H1 (cell line): ENCODE results near the gene TMC3. TPM values are rescaled to one million over a fixed set of nuclear protein-coding genes. Genes with fewer than 3 reads are reported as not detected.

Source experiments
- CTCF ChIA-PET: fragments of 300-600 bp; sonication (Branson Sonifier 250); formaldehyde crosslinking; loops from one replicate; lab custom pipeline; 2021; ENCODE audit not compliant: partially characterized antibody; lab: Charles Lee
- POLR2A ChIA-PET: fragments of 300-600 bp; sonication (Branson Sonifier 250); formaldehyde crosslinking; loops from one replicate; lab custom pipeline; 2021; ENCODE audit warnings: inconsistent platforms; ENCODE audit not compliant: partially characterized antibody; lab: Charles Lee
- DNase-seq, 2 experiments: peaks; one replicate each; pipeline versions ENCODE4 v3.0.0 to v3.0.0-alpha.2; 2010 to 2022; ENCODE audit warnings: low spot score in 2 of 2, low read depth in 1 of 2, mixed read lengths in 1 of 2
- FAIRE-seq: peaks from 2 replicates; lab custom pipeline; 2011; peaks lifted over from hg19 to GRCh38; lab: Jason Lieb, UNC
- H2AFZ ChIP-seq: 2 replicates; pipeline ENCODE4 v1.8.1; 2012; ENCODE audit warnings: low read length, inconsistent platforms
- H2AK5ac ChIP-seq: 2 replicates; pipeline ENCODE4 v1.6.1; 2013; ENCODE audit warnings: low read depth, low read length
- H2BK120ac ChIP-seq: replicated peaks from 2 replicates; pipeline ENCODE3; 2013; ENCODE audit warnings: low read depth, low read length, inconsistent platforms
- H2BK12ac ChIP-seq: 2 replicates; pipeline ENCODE4 v1.6.1; 2013; ENCODE audit warnings: low read depth, low read length
- H2BK15ac ChIP-seq: 2 replicates; pipeline ENCODE4 v1.6.1; 2013; ENCODE audit warnings: low read length
- H2BK20ac ChIP-seq: 2 replicates; pipeline ENCODE4 v1.6.1; 2013; ENCODE audit warnings: low read length
- H2BK5ac ChIP-seq: 2 replicates; pipeline ENCODE4 v1.6.1; 2013; ENCODE audit warnings: low read depth, low read length
- H3K14ac ChIP-seq: 2 replicates; pipeline ENCODE4 v1.6.1; 2013; ENCODE audit warnings: inconsistent platforms; ENCODE audit not compliant: insufficient read length
- H3K18ac ChIP-seq: 2 replicates; pipeline ENCODE4 v1.6.1; 2013; ENCODE audit warnings: low read length; ENCODE audit errors: extremely low read depth
- H3K23ac ChIP-seq: 2 replicates; pipeline ENCODE4 v1.6.1; 2013; ENCODE audit warnings: inconsistent platforms; ENCODE audit not compliant: insufficient read length
- H3K23me2 ChIP-seq: 2 replicates; pipeline ENCODE4 v1.6.1; 2013; ENCODE audit warnings: low read depth, low read length
- H3K27ac ChIP-seq: 2 replicates; pipeline ENCODE4 v1.6.1; 2011; ENCODE audit warnings: low read depth, low read length, inconsistent platforms
- H3K27me3 ChIP-seq, 4 experiments: replicated peaks in 1 of 4; 1 replicate in 1 of 4; 2 replicates in 3 of 4; pipeline versions ENCODE4 v1.6.1 to v1.8.1; 2011 to 2013; ENCODE audit warnings: low read length in 3 of 4, mild to moderate bottlenecking in 3 of 4, inconsistent platforms in 2 of 4, mixed read lengths in 2 of 4, moderate library complexity in 1 of 4; ENCODE audit not compliant: control insufficient read depth in 3 of 4, insufficient read depth in 3 of 4; ENCODE audit errors: extremely low read depth in 1 of 4
- H3K36me3 ChIP-seq, 4 experiments: 2 replicates each; pipeline versions ENCODE4 v1.6.1 to v1.8.1; 2011 to 2013; ENCODE audit warnings: mild to moderate bottlenecking in 4 of 4, low read length in 3 of 4, moderate library complexity in 2 of 4, control low read depth in 1 of 4, inconsistent platforms in 1 of 4; ENCODE audit not compliant: insufficient read depth in 4 of 4, control insufficient read depth in 2 of 4
- H3K4ac ChIP-seq: replicated peaks from 2 replicates; pipeline ENCODE3; 2013; ENCODE audit warnings: low read length, low read depth, mixed read lengths, inconsistent platforms; ENCODE audit not compliant: insufficient read length
- H3K4me1 ChIP-seq, 4 experiments: replicated peaks in 1 of 4; 1 replicate in 1 of 4; 2 replicates in 3 of 4; pipeline versions ENCODE4 v1.6.1 to v1.8.1; 2011 to 2013; ENCODE audit warnings: low read length in 3 of 4, inconsistent platforms in 2 of 4, mixed read lengths in 1 of 4; ENCODE audit not compliant: insufficient read depth in 4 of 4, control insufficient read depth in 3 of 4
- H3K4me2 ChIP-seq, 2 experiments: 2 replicates each; pipeline versions ENCODE4 v1.6.1 to v1.8.1; 2011 to 2013; ENCODE audit warnings: low read depth in 2 of 2, low read length in 2 of 2, control low read depth in 1 of 2, inconsistent platforms in 1 of 2, mild to moderate bottlenecking in 1 of 2; ENCODE audit not compliant: insufficient read depth in 1 of 2
- H3K4me3 ChIP-seq, 4 experiments: fragments of 200-600, 300-600 bp in 1 of 4; sonication (generic), shearing (Covaris generic), sonication (Bioruptor Twin) in 1 of 4; 2 replicates each; pipeline versions ENCODE4 v1.5.1 to v1.8.1; 2011 to 2016; ENCODE audit warnings: low read length in 4 of 4, low read depth in 3 of 4, control low read depth in 2 of 4, inconsistent platforms in 2 of 4, mild to moderate bottlenecking in 2 of 4, mixed read lengths in 1 of 4, moderate library complexity in 1 of 4; ENCODE audit not compliant: insufficient read depth in 2 of 4; ENCODE audit errors: extremely low read depth in 1 of 4
- H3K56ac ChIP-seq: replicated peaks from 2 replicates; pipeline ENCODE3; 2013; ENCODE audit warnings: low read depth, mild to moderate bottlenecking, mixed read lengths, low read length, inconsistent platforms; ENCODE audit not compliant: insufficient read length
- H3K79me1 ChIP-seq: 2 replicates; pipeline ENCODE4 v1.6.1; 2013; ENCODE audit warnings: low read depth, low read length, control low read depth
- H3K79me2 ChIP-seq, 2 experiments: 2 replicates each; pipeline versions ENCODE4 v1.6.1 to v1.8.1; 2012 to 2013; ENCODE audit warnings: low read length in 2 of 2, mild to moderate bottlenecking in 2 of 2, inconsistent platforms in 1 of 2; ENCODE audit not compliant: insufficient read depth in 2 of 2, control insufficient read depth in 1 of 2
- H3K9ac ChIP-seq, 4 experiments: replicated peaks in 1 of 4; 1 replicate in 1 of 4; 2 replicates in 3 of 4; pipeline versions ENCODE4 v1.6.1 to v1.8.1; 2011 to 2013; ENCODE audit warnings: low read depth in 3 of 4, low read length in 3 of 4, control low read depth in 2 of 4, mild to moderate bottlenecking in 2 of 4, moderate library complexity in 2 of 4, inconsistent platforms in 1 of 4; ENCODE audit errors: extremely low read depth in 1 of 4
- H3K9me3 ChIP-seq, 2 experiments: 2 replicates each; pipeline versions ENCODE4 v1.6.1 to v1.8.1; 2012 to 2013; ENCODE audit warnings: mild to moderate bottlenecking in 2 of 2, moderate library complexity in 2 of 2, control low read depth in 1 of 2, inconsistent platforms in 1 of 2, low read depth in 1 of 2, low read length in 1 of 2, mixed read lengths in 1 of 2; ENCODE audit not compliant: insufficient read depth in 2 of 2
- H4K20me1 ChIP-seq, 2 experiments: replicated peaks in 1 of 2; 2 replicates each; pipeline versions ENCODE3 to v1.8.1; 2011 to 2013; ENCODE audit warnings: inconsistent platforms in 2 of 2, low read length in 2 of 2, mild to moderate bottlenecking in 1 of 2; ENCODE audit not compliant: insufficient read depth in 2 of 2, control insufficient read depth in 1 of 2
- H4K5ac ChIP-seq: 2 replicates; pipeline ENCODE4 v1.6.1; 2013; ENCODE audit warnings: low read length, low read depth, mixed read lengths, inconsistent platforms; ENCODE audit not compliant: insufficient read length
- H4K8ac ChIP-seq: 2 replicates; pipeline ENCODE4 v1.8.0; 2013; ENCODE audit warnings: mild to moderate bottlenecking, moderate library complexity, low read length, inconsistent platforms; ENCODE audit not compliant: insufficient read depth; ENCODE audit errors: extremely low read depth
- H4K91ac ChIP-seq: replicated peaks from 2 replicates; pipeline ENCODE3; 2013; ENCODE audit warnings: low read length, mixed read lengths, inconsistent platforms; ENCODE audit not compliant: insufficient read length
- CHD1 ChIP-seq: IDR thresholded peaks from 2 replicates; pipeline ENCODE4 v1.6.1; 2012; ENCODE audit warnings: low read depth, low read length, improper control_type of control experiment
- CHD2 ChIP-seq: IDR thresholded peaks from 2 replicates; pipeline ENCODE4 v1.6.1; 2012; ENCODE audit warnings: low read length, improper control_type of control experiment
- NANOG ChIP-seq: IDR thresholded peaks from 2 replicates; pipeline ENCODE4 v1.6.1; 2011; ENCODE audit warnings: low read length, low read depth, mild to moderate bottlenecking, inconsistent platforms; ENCODE audit not compliant: insufficient read depth, poor library complexity, severe bottlenecking
- SRF ChIP-seq: IDR thresholded peaks from 2 replicates; pipeline ENCODE4 v1.6.1; 2011; ENCODE audit warnings: mild to moderate bottlenecking, low read depth, low read length, moderate library complexity
- WGBS, 2 experiments: shearing (Covaris generic) in 1 of 2; methylation state at CpG; one replicate each; pipeline versions ENCODE4 v1.1.6 to v1.1.7; 2013 to 2015; ENCODE audit warnings: low lambda C conversion rate in 2 of 2, mixed read lengths in 2 of 2, inconsistent platforms in 1 of 2, low coverage in 1 of 2, missing lambda C conversion rate in 1 of 2; ENCODE audit not compliant: insufficient replicate concordance in 2 of 2, insufficient coverage in 1 of 2, insufficient read length in 1 of 2; ENCODE audit errors: extremely low coverage in 1 of 2, missing lambda C conversion rate in 1 of 2; 5-methylcytosine and 5-hydroxymethylcytosine counted together
- polyA plus RNA-seq, 7 experiments: library from polyadenylated mRNA; depleted of rRNA in 3 of 7; stranded (reverse) in 5 of 7; unstranded in 2 of 7; fragments of >200 nt in 5 of 7; fragments of 200-250 nt in 2 of 7; gene quantifications; 1 replicate in 5 of 7; 2 replicates in 1 of 7; 4 replicates in 1 of 7; pipeline versions ENCODE4 v1.2.1 to v1.2.3, GENCODE V29; 2011 to 2013; ENCODE audit warnings: missing spikeins in 2 of 7, mixed read lengths in 2 of 7
- total RNA-seq: library from RNA; stranded (reverse); fragmentation: NEBNext Ultra II Directional; extraction: Animal tissue kit (Norgen Biotek cat#: 25700); gene quantifications from 2 replicates; pipeline ENCODE4 v1.2.1, GENCODE V29; 2021
- TF ChIP-seq, protein P1 (sequence below): IDR thresholded peaks from 2 replicates; pipeline ENCODE4 v1.6.1; 2012; ENCODE audit warnings: inconsistent platforms

Gene TMC3
- total and polyA plus RNA-seq, 2 of the 8 experiments (the other 6 are each of a cell fraction or from before 2014, with no cell fraction given), result not detected

DNA sequence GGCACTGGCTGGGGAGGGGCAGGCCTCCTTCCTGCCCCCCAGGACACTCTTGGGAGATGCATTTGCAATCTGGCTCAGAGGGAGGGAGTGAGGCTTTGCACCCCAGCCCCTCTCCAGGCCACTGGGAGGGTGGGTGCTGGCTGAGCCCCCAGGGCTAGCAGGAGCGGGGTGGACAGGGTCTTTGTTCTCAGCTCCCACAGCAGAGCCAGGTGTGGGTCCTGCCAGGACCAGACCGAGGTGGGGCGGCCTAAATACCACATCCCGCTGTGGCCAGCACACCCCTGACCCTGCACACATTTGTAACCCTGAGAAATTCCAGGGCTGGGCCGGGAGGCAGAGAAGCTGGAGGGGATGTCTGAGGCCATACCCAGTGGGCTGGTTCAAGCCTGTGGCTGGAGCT, 91.1 kb downstream of the TMC3 start:
- CTCF ChIA-PET, result interaction anchor here (0.6 to 2.1 kb wide), 9 partner anchors 8 to 127 kb away, joined by 3 to 7 read pairs (median 3); no protein-coding TSS in a partner anchor
- no peak for TF ChIP-seq CHD1
- no peak for TF ChIP-seq SRF
- no peak for TF ChIP-seq CHD2
- TF ChIP-seq NANOG, result no peak
- TF ChIP-seq, protein P1, sequence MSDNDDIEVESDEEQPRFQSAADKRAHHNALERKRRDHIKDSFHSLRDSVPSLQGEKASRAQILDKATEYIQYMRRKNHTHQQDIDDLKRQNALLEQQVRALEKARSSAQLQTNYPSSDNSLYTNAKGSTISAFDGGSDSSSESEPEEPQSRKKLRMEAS, result no peak

More for the DNA sequence above, 91.1 kb downstream of the TMC3 start:
- H3K14ac ChIP-seq, result no peak overlapping the region
- no peak overlapping the region; the same call in 1 of the 2 replicates for H4K8ac ChIP-seq
- no peak overlapping the region for H3K27ac ChIP-seq
- no peak overlapping the region for H2AFZ ChIP-seq
- H4K20me1 ChIP-seq, result no peaks in the 10 kb centered on the region
- WGBS, 2 experiments, result 81% methylated on average over 5 of the region's 5 CpGs; no CpG with 5 or more reads in 1 of the 2 experiments
- no peak overlapping the region for H3K4me3 ChIP-seq
- no peaks in the 10 kb centered on the region for H3K79me1 ChIP-seq
- no peak overlapping the region for H3K56ac ChIP-seq
- H3K9ac ChIP-seq, result no peak overlapping the region
- H3K36me3 ChIP-seq, result no peaks in the 10 kb centered on the region
- no peak overlapping the region for H4K91ac ChIP-seq
- H4K5ac ChIP-seq, result no peak overlapping the region
- no peak overlapping the region for H3K23ac ChIP-seq
- DNase-seq (no peak), FAIRE-seq (no peak)
- H3K9me3 ChIP-seq, result peaks cover 0 to 7% of the 10 kb centered on the region in 2 experiments; a peak in 1 of 4 replicates
- H2BK15ac ChIP-seq, result no peak overlapping the region
- no peak overlapping the region for H3K4me2 ChIP-seq
- no peaks in the 10 kb centered on the region for H3K23me2 ChIP-seq
- H3K27me3 ChIP-seq, result no peaks in the 10 kb centered on the region
- no peak overlapping the region for H2BK12ac ChIP-seq
- no peaks in the 10 kb centered on the region for H3K79me2 ChIP-seq
- H3K4ac ChIP-seq, result no peak overlapping the region
- no peak overlapping the region for H2BK5ac ChIP-seq
- H2BK120ac ChIP-seq, result no peak overlapping the region
- H2BK20ac ChIP-seq, result no peak overlapping the region
- H3K18ac ChIP-seq, result no peak overlapping the region
- POLR2A ChIA-PET, result no interaction called here
- H3K4me1 ChIP-seq, result no peaks in the 10 kb centered on the region
- no peak overlapping the region for H2AK5ac ChIP-seq
